ENCODE data around the gene PSTPIP2. TPM values are rescaled to one million over a fixed set of nuclear protein-coding genes. Genes with fewer than 3 reads are reported as not detected.
A peak's percentile ranks its signal among the peaks of the same experiment; 100 is the strongest.

Gene PSTPIP2
- total and polyA plus RNA-seq, 2 of the 8 experiments (the other 6 are each of a cell fraction or from before 2014, with no cell fraction given), result 1.8 to 2.4 TPM

- peaks cover 4 to 21% (median 19%) of the 10 kb centered on the region in 4 experiments for H3K27me3 ChIP-seq (replicated peaks in 1 of 4; ENCODE audit: control insufficient read depth in 3 of 4, extremely low read depth in 1 of 4, insufficient read depth in 3 of 4, low read length in 3 of 4)
- no peak overlapping the region for H3K4me2 ChIP-seq (ENCODE audit: insufficient read depth in 1 of 2, low read depth in 2 of 2, low read length in 2 of 2)
- H3K27ac ChIP-seq (ENCODE audit: low read depth, low read length), result no peak overlapping the region
- no peak overlapping the region for H3K56ac ChIP-seq (replicated peaks; ENCODE audit: insufficient read length, low read depth, low read length)
- peak; percentile 86 for TF ChIP-seq SRF (IDR thresholded peaks at IDR 0.05; ENCODE audit: low read depth, low read length)
- TF ChIP-seq POU5F1 (IDR thresholded peaks at IDR 0.05; ENCODE audit: low read depth, low read length), result no peak
- no peak for TF ChIP-seq EGR1 (IDR thresholded peaks at IDR 0.05; ENCODE audit: borderline replicate concordance, low read depth, low read length)
- H2BK15ac ChIP-seq (ENCODE audit: low read length), result no peak overlapping the region
- no peaks in the 10 kb centered on the region for H3K79me1 ChIP-seq (ENCODE audit: low read depth, low read length)
- H2BK120ac ChIP-seq (replicated peaks; ENCODE audit: low read depth, low read length), result no peak overlapping the region
- no peak overlapping the region for H2AK5ac ChIP-seq (ENCODE audit: low read depth, low read length)
- no peak overlapping the region for H3K23ac ChIP-seq (ENCODE audit: insufficient read length)
- CTCF ChIA-PET (ENCODE audit: partially characterized antibody), result interaction anchor here (0.6 kb wide), 1 partner anchor 474 kb away, joined by 3 read pairs; no protein-coding TSS in a partner anchor
- H2BK20ac ChIP-seq (ENCODE audit: low read length), result no peak overlapping the region
- H3K36me3 ChIP-seq (ENCODE audit: control insufficient read depth in 2 of 4, insufficient read depth in 4 of 4, low read length in 3 of 4), result no peaks in the 10 kb centered on the region
- peaks cover 11% of the 10 kb centered on the region; the same call in 1 of the 2 replicates for H3K23me2 ChIP-seq (ENCODE audit: low read depth, low read length)
- no peak overlapping the region for H2BK5ac ChIP-seq (ENCODE audit: low read depth, low read length)
- H2BK12ac ChIP-seq (ENCODE audit: low read depth, low read length), result no peak overlapping the region
- H2AFZ ChIP-seq (ENCODE audit: low read length), result no peak overlapping the region
- no peaks in the 10 kb centered on the region for H3K79me2 ChIP-seq (ENCODE audit: control insufficient read depth in 1 of 2, insufficient read depth in 2 of 2, low read length in 2 of 2)
- H3K14ac ChIP-seq (ENCODE audit: insufficient read length), result no peak overlapping the region
- whole genome bisulfite sequencing, 2 experiments (ENCODE audit: extremely low coverage in 1 of 2, insufficient coverage in 1 of 2, insufficient read length in 1 of 2, insufficient replicate concordance in 2 of 2, low coverage in 1 of 2, low lambda C conversion rate in 2 of 2, missing lambda C conversion rate in 1 of 2), result 90% methylated on average over 4 of the region's 5 CpGs; no CpG with 5 or more reads in 1 of the 2 experiments
- no peak overlapping the region for H3K18ac ChIP-seq (ENCODE audit: extremely low read depth, low read length)
- H3K9me3 ChIP-seq (ENCODE audit: insufficient read depth in 2 of 2, low read depth in 1 of 2, low read length in 1 of 2), result no peaks in the 10 kb centered on the region
- H4K20me1 ChIP-seq (replicated peaks in 1 of 2; ENCODE audit: control insufficient read depth in 1 of 2, insufficient read depth in 2 of 2, low read length in 2 of 2), result no peaks in the 10 kb centered on the region
- no peak overlapping the region for H4K5ac ChIP-seq (ENCODE audit: insufficient read length, low read depth, low read length)
- no peak for FAIRE-seq
- H3K4me1 ChIP-seq (replicated peaks in 1 of 4; ENCODE audit: control insufficient read depth in 3 of 4, insufficient read depth in 4 of 4, low read length in 3 of 4), result peaks cover 0 to 6% (median 0%) of the 10 kb centered on the region in 4 experiments; a peak in 2 of 7 replicates
- H3K9ac ChIP-seq (replicated peaks in 1 of 4; ENCODE audit: extremely low read depth in 1 of 4, low read depth in 3 of 4, low read length in 3 of 4), result no peak overlapping the region
- peak in 1 of 2 experiments; percentile 19 for DNase-seq (ENCODE audit: low read depth in 1 of 2, low spot score in 2 of 2)
- H3K4ac ChIP-seq (replicated peaks; ENCODE audit: insufficient read length, low read depth, low read length), result no peak overlapping the region
- no peak overlapping the region for H4K91ac ChIP-seq (replicated peaks; ENCODE audit: insufficient read length, low read length)
- H4K8ac ChIP-seq (ENCODE audit: extremely low read depth, insufficient read depth, low read length), result no peak overlapping the region
- POLR2A ChIA-PET (ENCODE audit: partially characterized antibody), result interaction anchor here (0.6 to 0.7 kb wide), 2 partner anchors 20 to 168 kb away, joined by 3 read pairs; no protein-coding TSS in a partner anchor
- no peak overlapping the region for H3K4me3 ChIP-seq (ENCODE audit: extremely low read depth in 1 of 4, insufficient read depth in 2 of 4, low read depth in 3 of 4, low read length in 4 of 4)
Measured at GRCh38 chr18:46067438-46068007, 4.5 kb downstream of the PSTPIP2 start.
